Prostate gland (tissue), 2 donors: ENCODE data around the gene MICALL2.

Experiments used
- POLR2A ChIP-seq: fragments of 450-650 bp; IDR thresholded peaks from one replicate; pipeline ENCODE4 v1.6.1; 2016; ENCODE audit warnings: antibody characterized with exemption, mild to moderate bottlenecking
- POLR2AphosphoS5 ChIP-seq: sonication (generic); formaldehyde crosslinking; IDR thresholded peaks from one replicate; pipeline ENCODE4 v1.6.1; 2017; ENCODE audit warnings: antibody characterized with exemption
- TF ChIP-seq, protein P1 (sequence below), 4 experiments: fragments of 200-600 bp in 2 of 4; fragments of 450-650 bp in 2 of 4; sonication (generic) in 2 of 4; IDR thresholded peaks; 1 replicate in 3 of 4; 2 replicates in 1 of 4; pipeline ENCODE4 v1.5.1; 2016 to 2019; ENCODE audit warnings: antibody characterized with exemption in 4 of 4, mild to moderate bottlenecking in 2 of 4, moderate library complexity in 2 of 4

DNA sequence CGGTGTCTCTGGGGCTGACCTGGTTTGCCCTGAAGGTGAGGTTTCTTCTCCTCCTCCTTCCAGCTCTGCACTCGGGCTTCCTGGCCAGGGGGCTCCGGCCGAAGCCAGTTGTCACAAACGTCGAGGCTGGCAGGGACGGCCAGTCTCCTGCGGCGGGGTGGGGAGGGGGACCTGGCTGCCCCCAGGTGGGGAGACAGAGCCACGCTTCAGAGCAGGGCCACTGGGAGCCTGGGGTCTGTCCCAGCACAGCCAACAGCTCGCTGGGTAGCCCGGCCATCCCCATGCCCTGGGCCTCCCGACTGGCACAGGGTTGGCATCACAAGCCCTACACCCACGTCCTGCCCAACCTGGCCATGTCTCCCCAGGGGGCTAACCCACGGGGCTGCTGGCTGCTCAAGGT lies 20.4 kb downstream of the MICALL2 start:
- TF ChIP-seq, protein P1, sequence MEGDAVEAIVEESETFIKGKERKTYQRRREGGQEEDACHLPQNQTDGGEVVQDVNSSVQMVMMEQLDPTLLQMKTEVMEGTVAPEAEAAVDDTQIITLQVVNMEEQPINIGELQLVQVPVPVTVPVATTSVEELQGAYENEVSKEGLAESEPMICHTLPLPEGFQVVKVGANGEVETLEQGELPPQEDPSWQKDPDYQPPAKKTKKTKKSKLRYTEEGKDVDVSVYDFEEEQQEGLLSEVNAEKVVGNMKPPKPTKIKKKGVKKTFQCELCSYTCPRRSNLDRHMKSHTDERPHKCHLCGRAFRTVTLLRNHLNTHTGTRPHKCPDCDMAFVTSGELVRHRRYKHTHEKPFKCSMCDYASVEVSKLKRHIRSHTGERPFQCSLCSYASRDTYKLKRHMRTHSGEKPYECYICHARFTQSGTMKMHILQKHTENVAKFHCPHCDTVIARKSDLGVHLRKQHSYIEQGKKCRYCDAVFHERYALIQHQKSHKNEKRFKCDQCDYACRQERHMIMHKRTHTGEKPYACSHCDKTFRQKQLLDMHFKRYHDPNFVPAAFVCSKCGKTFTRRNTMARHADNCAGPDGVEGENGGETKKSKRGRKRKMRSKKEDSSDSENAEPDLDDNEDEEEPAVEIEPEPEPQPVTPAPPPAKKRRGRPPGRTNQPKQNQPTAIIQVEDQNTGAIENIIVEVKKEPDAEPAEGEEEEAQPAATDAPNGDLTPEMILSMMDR (IDR thresholded peaks at IDR 0.05), result no peak
- no peak for TF ChIP-seq POLR2A
- TF ChIP-seq POLR2AphosphoS5, result no peak
